ENCODE data around the gene ACBD6. TPM values are rescaled to one million over a fixed set of nuclear protein-coding genes. Genes with fewer than 3 reads are reported as not detected.
"Not testable (repeated sequence)": the region's sequence is repeated elsewhere in the genome, so short reads cannot be mapped to it uniquely, and the experiment has no call there.

Gene ACBD6
- polyA plus RNA-seq, 12 donors, result 39.9 to 60.9 (median 48.7) TPM; not detected in 1

DNA sequence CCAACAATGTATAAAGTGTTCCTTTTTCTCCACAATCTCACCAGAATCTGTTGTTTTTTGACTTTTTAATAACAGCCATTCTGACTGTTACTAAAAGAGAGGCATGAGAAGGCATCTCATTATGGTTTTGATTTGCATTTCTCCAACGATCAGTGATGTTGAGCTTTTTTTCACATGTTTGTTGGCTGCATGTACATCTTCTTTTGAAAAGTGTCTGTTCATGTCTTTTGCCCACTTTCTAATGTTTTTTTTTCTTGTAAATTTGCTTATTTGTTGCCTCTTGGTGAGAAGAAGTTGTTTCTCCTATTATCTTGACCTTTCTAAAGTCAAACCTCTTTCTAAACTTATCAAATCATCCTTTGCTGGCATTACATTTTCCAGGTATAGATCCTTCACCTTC lies 80.8 kb downstream of the ACBD6 start:
- DNase-seq, result no peak

DNA sequence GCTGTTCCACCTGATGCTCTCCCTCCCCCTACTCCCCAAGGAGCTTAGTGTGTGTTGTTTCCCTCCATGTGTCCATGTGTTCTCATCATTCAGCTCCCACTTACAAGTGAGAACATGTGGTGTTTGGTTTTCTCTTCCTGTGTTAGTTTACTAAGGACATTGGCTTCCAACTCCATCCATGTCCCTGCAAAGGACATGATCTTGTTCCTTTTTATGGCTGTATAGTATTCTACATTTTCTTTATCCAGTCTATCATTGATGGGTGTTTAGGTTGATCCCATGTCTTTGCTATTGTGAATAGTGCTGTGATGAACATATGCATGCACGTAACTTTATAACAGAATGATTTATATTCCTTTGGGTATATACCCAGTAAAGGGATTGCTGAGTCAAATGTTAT lies 81.2 kb downstream of the ACBD6 start:
- not testable (repeated sequence) for DNase-seq

- DNase-seq, result no peak
Measured at GRCh38 chr1:180415985-180416633, 86.3 kb downstream of the ACBD6 start.

DNA sequence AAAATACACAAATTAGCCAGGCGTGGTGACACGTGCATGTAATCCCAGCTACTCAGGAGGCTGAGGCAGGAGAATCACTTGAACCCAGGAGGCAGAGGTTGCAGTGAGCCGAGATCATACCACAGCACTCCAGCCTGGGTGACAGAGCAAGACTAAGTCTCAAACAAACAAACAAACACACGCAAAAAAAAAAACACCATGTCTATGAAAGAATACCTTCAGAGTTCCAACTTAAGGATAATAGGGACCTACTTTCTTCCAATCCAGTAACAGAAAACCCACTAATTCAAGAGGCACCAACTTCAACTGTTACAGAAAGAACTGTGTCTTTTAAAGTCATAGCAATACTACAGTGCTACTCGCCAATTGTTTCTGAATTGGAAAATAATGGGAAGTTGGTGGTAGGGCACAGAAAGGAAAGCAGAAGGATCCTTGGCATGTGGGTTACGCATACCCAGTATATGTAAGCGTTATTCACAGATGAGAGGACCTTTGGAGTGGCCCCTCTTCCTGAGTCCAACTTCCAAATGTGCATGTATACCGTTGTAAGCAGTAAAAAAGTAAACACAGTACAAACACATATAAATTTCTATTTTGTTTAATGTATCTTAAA lies 87.0 kb downstream of the ACBD6 start:
- no peak for DNase-seq

DNA sequence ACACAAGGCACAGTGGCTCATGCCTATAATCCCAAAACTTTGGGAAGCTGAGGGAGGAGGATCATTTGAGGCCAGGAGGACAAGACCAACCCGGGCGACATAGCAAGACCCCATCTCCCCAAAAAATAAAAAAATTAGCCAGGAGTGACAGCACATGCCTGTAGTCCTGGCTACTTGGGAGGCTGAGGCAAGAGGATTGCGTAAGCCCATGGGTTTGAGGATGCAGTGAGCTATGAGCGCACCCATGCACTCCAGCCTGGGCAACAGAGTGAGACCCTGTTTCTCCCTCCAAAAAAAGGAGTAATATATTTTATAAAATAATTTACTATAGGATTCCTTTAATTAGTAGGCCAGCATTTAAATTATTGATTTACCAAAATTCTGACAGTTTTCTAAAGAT lies 89.8 kb downstream of the ACBD6 start:
- no peak for DNase-seq

DNA sequence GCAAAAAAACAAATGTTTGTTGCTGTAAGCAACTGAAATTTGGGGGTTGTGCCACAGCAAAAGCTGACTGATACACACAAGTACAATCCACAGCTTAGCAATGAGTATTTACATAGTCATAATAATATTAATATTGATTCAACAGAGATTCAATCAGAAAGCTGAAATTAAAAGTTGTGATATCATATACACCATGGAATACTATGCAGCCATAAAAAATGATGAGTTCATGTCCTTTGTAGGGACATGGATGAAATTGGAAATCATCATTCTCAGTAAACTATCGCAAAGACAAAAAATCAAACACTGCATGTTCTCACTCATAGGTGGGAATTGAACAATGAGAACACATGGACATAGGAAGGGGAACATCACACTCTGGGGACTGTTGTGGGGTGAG lies 94.2 kb downstream of the ACBD6 start:
- DNase-seq, result not testable (repeated sequence)

GRCh38 chr1:180407051-180407450 lies 95.3 kb downstream of the ACBD6 start:
- DNase-seq, result no peak

DNA sequence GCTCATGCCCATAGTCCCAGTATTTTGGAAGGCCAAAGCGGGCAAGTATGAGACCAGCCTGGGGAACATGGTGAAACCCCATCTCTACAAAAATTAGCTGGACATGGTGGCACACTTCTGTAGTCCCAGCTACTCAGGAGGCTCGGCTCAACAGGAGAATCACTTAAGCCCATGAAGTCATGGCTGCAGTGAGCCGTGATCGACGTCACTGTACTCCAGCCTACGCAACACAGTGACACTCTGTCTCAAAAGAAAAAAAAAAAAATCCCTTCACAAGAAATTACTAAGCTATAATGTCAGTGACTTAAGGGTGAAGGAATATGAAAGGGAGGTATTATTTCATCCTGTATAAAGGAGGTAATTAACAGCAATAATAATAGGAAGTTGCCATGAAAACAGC lies 99.8 kb downstream of the ACBD6 start:
- DNase-seq, result no peak

GRCh38 chr1:180402001-180402400 lies 100.4 kb downstream of the ACBD6 start:
- no peak for DNase-seq

DNA sequence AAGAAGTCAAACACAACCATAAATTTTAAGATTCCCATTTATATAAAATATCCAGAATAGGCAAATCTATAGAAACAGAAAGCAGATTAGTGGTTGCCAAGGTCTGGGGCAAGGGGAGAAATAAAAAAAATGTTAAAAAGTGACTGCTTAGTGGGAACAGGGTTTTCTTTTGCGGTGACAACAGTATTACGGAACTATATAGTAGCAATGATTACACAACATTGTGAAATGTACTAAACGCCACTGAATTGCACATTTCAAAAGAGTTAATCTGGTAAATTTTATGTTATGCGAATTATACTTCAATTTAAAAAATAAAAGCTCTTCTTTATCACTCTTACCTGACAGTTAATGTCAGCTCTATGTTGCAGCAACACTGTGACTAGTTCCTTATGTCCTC lies 105.2 kb downstream of the ACBD6 start:
- no peak for DNase-seq

DNA sequence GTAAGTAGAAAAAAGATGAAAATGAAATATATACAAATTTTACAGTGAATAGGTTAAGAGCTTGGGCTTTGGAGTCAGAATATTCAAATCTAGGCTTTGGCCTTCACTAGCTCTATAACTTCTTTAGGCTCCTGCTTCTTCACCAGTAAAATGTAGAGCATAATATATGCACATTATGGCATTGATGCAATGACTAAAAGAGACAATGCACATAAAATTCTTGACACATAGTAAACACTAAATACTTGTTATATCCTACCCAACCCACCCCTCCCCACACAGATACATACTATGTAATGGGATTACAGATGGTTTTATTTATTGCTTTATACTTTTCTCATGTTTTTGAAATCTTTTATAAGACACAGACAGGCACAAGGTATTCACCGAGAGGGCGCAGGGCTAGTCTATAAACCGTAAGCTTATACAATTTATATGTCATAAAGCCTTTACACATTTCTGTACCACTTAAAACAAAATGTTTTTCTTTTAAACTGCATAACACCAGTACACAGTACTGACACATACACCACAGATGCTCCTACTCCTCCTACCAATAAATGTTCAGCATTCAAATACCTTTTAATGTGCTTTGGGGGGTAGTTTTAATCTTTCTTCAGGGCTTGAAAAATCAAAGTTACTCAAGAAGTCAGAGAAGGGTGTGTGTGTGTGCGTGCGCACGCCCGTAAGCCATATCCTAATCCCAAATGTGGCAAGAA lies 109.8 kb downstream of the ACBD6 start:
- no peak for DNase-seq

- DNase-seq, result no peak
Measured at GRCh38 chr1:180392020-180392419, 110.4 kb downstream of the ACBD6 start.

GRCh38 chr1:180387413-180387812 lies 115.0 kb downstream of the ACBD6 start:
- DNase-seq, result no peak

- no peak for DNase-seq
Measured at GRCh38 chr1:180386745-180387367, 115.5 kb downstream of the ACBD6 start.

DNA sequence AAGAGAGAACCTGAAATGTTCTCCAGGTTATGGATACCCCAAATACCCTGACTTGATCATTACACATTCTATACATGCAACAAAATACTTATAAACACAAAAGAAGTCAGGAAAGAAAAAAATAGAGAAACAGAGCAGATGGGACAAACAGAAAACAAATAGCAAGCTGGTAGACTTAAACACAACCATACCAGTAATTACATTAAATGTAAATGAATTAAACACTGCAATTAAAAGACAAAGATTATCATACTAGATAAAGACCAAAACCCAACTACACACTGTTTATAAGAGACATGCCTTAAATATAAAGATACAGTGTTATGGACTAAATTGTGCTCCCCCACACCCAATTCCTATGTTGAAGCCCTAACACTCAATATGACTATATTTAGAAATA lies 117.2 kb downstream of the ACBD6 start:
- no peak for DNase-seq

GRCh38 chr1:180384286-180385005 lies 117.9 kb downstream of the ACBD6 start:
- no peak for DNase-seq

DNA sequence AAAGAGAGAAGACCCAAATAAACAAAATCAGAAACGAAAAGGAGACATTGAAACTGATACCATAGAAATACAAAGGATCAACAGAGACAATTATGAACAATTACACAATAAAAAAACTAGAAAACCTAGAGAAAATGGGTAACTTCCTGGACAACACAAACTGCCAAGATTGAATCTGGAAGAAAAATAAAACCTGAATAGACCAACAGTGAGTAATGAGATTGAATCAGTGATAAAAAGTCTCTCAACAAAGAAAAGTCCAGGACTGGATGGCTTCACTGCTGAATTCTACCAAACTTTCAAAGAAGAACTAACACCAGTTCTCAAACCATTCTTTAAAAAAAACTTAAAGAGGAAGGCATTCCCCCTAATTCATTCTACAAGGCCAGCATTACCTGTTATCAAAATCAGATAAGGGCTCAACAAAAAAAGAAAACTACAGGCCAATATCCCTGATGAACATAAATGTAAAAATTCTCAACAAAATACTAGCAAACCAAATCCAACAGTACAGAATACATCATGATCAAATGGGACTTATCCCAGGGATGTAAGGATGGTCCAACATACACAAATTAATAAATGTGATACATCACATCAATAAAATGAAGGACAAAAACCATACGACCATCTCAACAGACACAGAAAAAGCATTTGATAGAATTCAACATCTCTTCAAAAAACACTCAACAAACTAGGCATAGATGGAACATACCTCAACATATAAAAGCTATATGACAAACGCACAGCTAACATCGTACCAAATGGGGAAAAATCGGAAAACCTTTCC lies 119.9 kb downstream of the ACBD6 start:
- no peak for DNase-seq

DNA sequence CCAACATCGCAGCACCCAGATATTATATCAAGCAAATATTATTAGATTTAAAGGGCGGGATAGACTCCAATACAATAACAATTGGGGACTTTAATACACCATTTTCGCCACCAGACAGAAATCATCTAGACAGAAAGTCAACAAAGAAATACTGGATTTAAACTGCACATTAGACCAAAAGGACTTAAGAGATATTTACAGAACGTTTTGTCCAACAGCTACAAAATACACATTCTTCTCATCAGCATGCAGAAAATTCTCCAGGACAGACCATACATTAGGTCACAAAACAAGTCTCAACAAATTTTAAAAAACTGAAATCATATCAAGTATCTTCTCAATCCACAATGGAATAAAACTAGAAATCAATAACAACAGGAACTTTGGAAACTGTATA lies 121.2 kb downstream of the ACBD6 start:
- no peak for DNase-seq

GRCh38 chr1:180380259-180381183 lies 121.9 kb downstream of the ACBD6 start:
- no peak for DNase-seq

GRCh38 chr1:180376800-180377199 lies 125.6 kb downstream of the ACBD6 start:
- DNase-seq, result no peak
